Activated naive CD8-positive, alpha-beta T cell treated with anti-CD3 and anti-CD28 coated beads, Interleukin-2, amount 50 U/mL, for 16 hours (primary cell): Measurements from ENCODE around the gene NRL.

Source experiments
- DNase-seq: peaks from one replicate; pipeline ENCODE4 v3.0.0-alpha.2; 2020; ENCODE audit warnings: low read depth, low spot score

The NRL gene

GRCh38 chr14:24114532-24115421, at the start of gene NRL, which contains the start of gene DCAF11:
TSS of gene NRL (minus strand) at chr14:24114949. CDS start at chr14:24082848, 32,101 bp downstream.
TSS of gene DCAF11 (plus strand) at chr14:24114777. CDS start at chr14:24115595, 818 bp downstream.
- DNase-seq, result peak; percentile 98

GRCh38 chr14:24162093-24162492, 47.3 kb upstream of the NRL start:
- no peak for DNase-seq

- DNase-seq, result peak; percentile 95
These were observed 46.4 kb upstream of the NRL start, which contains the start of gene IRF9 for GRCh38 chr14:24160850-24161804. TSS of gene IRF9 (plus strand) at chr14:24161265. CDS start at chr14:24162145, 880 bp downstream.

GRCh38 chr14:24160499-24160849, 45.7 kb upstream of the NRL start:
- no peak for DNase-seq

GRCh38 chr14:24159777-24160498, 45.2 kb upstream of the NRL start:
- DNase-seq, result no peak

- DNase-seq, result no peak
These were observed 42.6 kb upstream of the NRL start for GRCh38 chr14:24157331-24157730.

- DNase-seq, result no peak
These were observed 42.1 kb upstream of the NRL start for GRCh38 chr14:24156840-24157239.

- no peak for DNase-seq
These were observed 40.4 kb upstream of the NRL start for GRCh38 chr14:24155100-24155499.

GRCh38 chr14:24151404-24152080, 36.8 kb upstream of the NRL start:
- no peak for DNase-seq

GRCh38 chr14:24150993-24151392, 36.2 kb upstream of the NRL start:
- DNase-seq, result no peak

GRCh38 chr14:24150567-24150966, 35.8 kb upstream of the NRL start:
- DNase-seq, result no peak

GRCh38 chr14:24150061-24150460, 35.3 kb upstream of the NRL start:
- no peak for DNase-seq

- no peak for DNase-seq
These were observed 34.7 kb upstream of the NRL start for GRCh38 chr14:24149302-24149969.

- DNase-seq, result no peak
These were observed 33.1 kb upstream of the NRL start for GRCh38 chr14:24147761-24148428.

- peak; percentile 98 for DNase-seq
These were observed 32.4 kb upstream of the NRL start, which contains the start of gene RNF31 for GRCh38 chr14:24146978-24147760. TSS of gene RNF31 (plus strand) at chr14:24147498. CDS start at chr14:24147699, 201 bp downstream.

GRCh38 chr14:24146453-24146977, 31.8 kb upstream of the NRL start, which contains the start of gene PSME2:
TSS of gene PSME2 (minus strand) at chr14:24146610. CDS start at chr14:24146581, 29 bp downstream.
- DNase-seq, result peak; percentile 72

- DNase-seq, result no peak
These were observed 31.1 kb upstream of the NRL start for GRCh38 chr14:24145690-24146452.

GRCh38 chr14:24145219-24145618, 30.5 kb upstream of the NRL start:
- DNase-seq, result no peak
